T-helper 2 cell treated with Interferon-gamma antibody and Interleukin-4, amounts not matched to agents 5 μg/mL and 100 μg/mL, for 36 hours (primary cell): ENCODE data around the gene PEMT.
A peak's percentile ranks its signal among the peaks of the same experiment; 100 is the strongest.

Source experiments
- DNase-seq: peaks from one replicate; pipeline ENCODE4 v3.0.0; 2021; ENCODE audit warnings: low spot score
- H3K27ac Mint-ChIP-seq: one replicate; pipeline ENCODE4 v1.8.0; 2021; ENCODE audit warnings: mild to moderate bottlenecking, mixed read lengths
- H3K27me3 Mint-ChIP-seq: one replicate; pipeline ENCODE4 v1.8.0; 2021; ENCODE audit warnings: low read depth, mixed read lengths
- H3K36me3 Mint-ChIP-seq: one replicate; pipeline ENCODE4 v1.8.0; 2021; ENCODE audit warnings: low read depth, mixed read lengths
- H3K4me1 Mint-ChIP-seq: one replicate; pipeline ENCODE4 v1.8.0; 2021; ENCODE audit warnings: low read depth, mixed read lengths
- H3K4me3 Mint-ChIP-seq: one replicate; pipeline ENCODE4 v1.8.0; 2022; ENCODE audit warnings: mild to moderate bottlenecking, moderate library complexity, mixed read lengths
- H3K9me3 Mint-ChIP-seq: one replicate; pipeline ENCODE4 v1.8.0; 2021; ENCODE audit warnings: mixed read lengths

Gene PEMT

GRCh38 chr17:17623904-17624303 lies 32.4 kb upstream of the PEMT start:
- Mint-ChIP-seq H3K36me3 (peaks cover 2% of the 10 kb centered on the region), H3K4me3 (no peak overlapping the region), H3K27ac (no peak overlapping the region), H3K4me1 (peaks cover 6% of the 10 kb centered on the region), H3K27me3 (peaks cover 6% of the 10 kb centered on the region), H3K9me3 (no peaks in the 10 kb centered on the region)
- DNase-seq, result no peak

GRCh38 chr17:17621254-17621653 lies 29.7 kb upstream of the PEMT start:
- H3K27ac Mint-ChIP-seq, result no peak overlapping the region
- no peaks in the 10 kb centered on the region for H3K9me3 Mint-ChIP-seq
- H3K4me3 Mint-ChIP-seq, result no peak overlapping the region
- no peaks in the 10 kb centered on the region for H3K4me1 Mint-ChIP-seq
- no peak for DNase-seq
- no peaks in the 10 kb centered on the region for H3K36me3 Mint-ChIP-seq
- H3K27me3 Mint-ChIP-seq, result peaks cover 6% of the 10 kb centered on the region

- no peaks in the 10 kb centered on the region for H3K27me3 Mint-ChIP-seq
- peak; percentile 25 for DNase-seq
- H3K4me3 Mint-ChIP-seq, result no peak overlapping the region
- H3K36me3 Mint-ChIP-seq, result peaks cover 1% of the 10 kb centered on the region
- peaks cover 1% of the 10 kb centered on the region for H3K4me1 Mint-ChIP-seq
- H3K27ac Mint-ChIP-seq, result no peak overlapping the region
- H3K9me3 Mint-ChIP-seq, result peaks cover 4% of the 10 kb centered on the region
Measured at GRCh38 chr17:17613708-17614114, 22.2 kb upstream of the PEMT start.

- no peaks in the 10 kb centered on the region for H3K27me3 Mint-ChIP-seq
- H3K36me3 Mint-ChIP-seq, result peaks cover 1% of the 10 kb centered on the region
- H3K4me3 Mint-ChIP-seq, result no peak overlapping the region
- no peak for DNase-seq
- H3K9me3 Mint-ChIP-seq, result peaks cover 4% of the 10 kb centered on the region
- H3K4me1 Mint-ChIP-seq, result peaks cover 1% of the 10 kb centered on the region
- H3K27ac Mint-ChIP-seq, result no peak overlapping the region
Measured at GRCh38 chr17:17612085-17613022, 20.8 kb upstream of the PEMT start.

- peaks cover 1% of the 10 kb centered on the region for H3K36me3 Mint-ChIP-seq
- H3K9me3 Mint-ChIP-seq, result peaks cover 4% of the 10 kb centered on the region
- H3K27me3 Mint-ChIP-seq, result no peaks in the 10 kb centered on the region
- peaks cover 1% of the 10 kb centered on the region for H3K4me1 Mint-ChIP-seq
- H3K27ac Mint-ChIP-seq, result no peak overlapping the region
- H3K4me3 Mint-ChIP-seq, result no peak overlapping the region
- DNase-seq, result no peak
Measured at GRCh38 chr17:17609121-17609520, 17.6 kb upstream of the PEMT start.

GRCh38 chr17:17606416-17607000 lies 15.0 kb upstream of the PEMT start:
- no peaks in the 10 kb centered on the region for H3K9me3 Mint-ChIP-seq
- H3K27me3 Mint-ChIP-seq, result no peaks in the 10 kb centered on the region
- no peak for DNase-seq
- no peaks in the 10 kb centered on the region for H3K36me3 Mint-ChIP-seq
- no peaks in the 10 kb centered on the region for H3K4me1 Mint-ChIP-seq
- H3K27ac Mint-ChIP-seq, result no peak overlapping the region
- H3K4me3 Mint-ChIP-seq, result no peak overlapping the region

GRCh38 chr17:17605729-17606088 lies 14.2 kb upstream of the PEMT start:
- no peaks in the 10 kb centered on the region for H3K27me3 Mint-ChIP-seq
- no peak for DNase-seq

GRCh38 chr17:17605083-17605728 lies 13.7 kb upstream of the PEMT start:
- H3K36me3 Mint-ChIP-seq, result no peaks in the 10 kb centered on the region
- no peak overlapping the region for H3K4me3 Mint-ChIP-seq
- no peak for DNase-seq
- H3K4me1 Mint-ChIP-seq, result no peaks in the 10 kb centered on the region
- no peaks in the 10 kb centered on the region for H3K27me3 Mint-ChIP-seq
- H3K9me3 Mint-ChIP-seq, result no peaks in the 10 kb centered on the region
- no peak overlapping the region for H3K27ac Mint-ChIP-seq

More at GRCh38 chr17:17605729-17606088, 14.2 kb upstream of the PEMT start:
- Mint-ChIP-seq H3K4me1 (no peaks in the 10 kb centered on the region), H3K27ac (no peak overlapping the region), H3K9me3 (no peaks in the 10 kb centered on the region), H3K4me3 (no peak overlapping the region), H3K36me3 (no peaks in the 10 kb centered on the region)

GRCh38 chr17:17603895-17604225 lies 12.4 kb upstream of the PEMT start:
- Mint-ChIP-seq H3K27me3 (no peaks in the 10 kb centered on the region), H3K4me3 (no peak overlapping the region), H3K27ac (no peak overlapping the region), H3K9me3 (no peaks in the 10 kb centered on the region), H3K4me1 (no peaks in the 10 kb centered on the region), H3K36me3 (no peaks in the 10 kb centered on the region)
- no peak for DNase-seq

- DNase-seq, result no peak
- Mint-ChIP-seq H3K27ac (no peak overlapping the region), H3K27me3 (no peaks in the 10 kb centered on the region), H3K36me3 (no peaks in the 10 kb centered on the region), H3K4me1 (no peaks in the 10 kb centered on the region), H3K4me3 (no peak overlapping the region), H3K9me3 (no peaks in the 10 kb centered on the region)
Measured at GRCh38 chr17:17603178-17603894, 11.8 kb upstream of the PEMT start.

- Mint-ChIP-seq H3K4me1 (no peaks in the 10 kb centered on the region), H3K4me3 (no peak overlapping the region), H3K36me3 (no peaks in the 10 kb centered on the region), H3K9me3 (no peaks in the 10 kb centered on the region), H3K27me3 (no peaks in the 10 kb centered on the region), H3K27ac (no peak overlapping the region)
- no peak for DNase-seq
Measured at GRCh38 chr17:17599965-17600364, 8.5 kb upstream of the PEMT start.

GRCh38 chr17:17598003-17598402 lies 6.5 kb upstream of the PEMT start:
- DNase-seq, result no peak
- Mint-ChIP-seq H3K9me3 (no peaks in the 10 kb centered on the region), H3K4me3 (no peak overlapping the region), H3K27ac (no peak overlapping the region), H3K27me3 (no peaks in the 10 kb centered on the region), H3K36me3 (no peaks in the 10 kb centered on the region), H3K4me1 (no peaks in the 10 kb centered on the region)

GRCh38 chr17:17595755-17596154 lies 4.2 kb upstream of the PEMT start:
- no peaks in the 10 kb centered on the region for H3K9me3 Mint-ChIP-seq
- H3K27ac Mint-ChIP-seq, result no peak overlapping the region
- no peak overlapping the region for H3K4me3 Mint-ChIP-seq
- DNase-seq, result no peak
- no peaks in the 10 kb centered on the region for H3K36me3 Mint-ChIP-seq
- H3K27me3 Mint-ChIP-seq, result no peaks in the 10 kb centered on the region
- H3K4me1 Mint-ChIP-seq, result peaks cover 7% of the 10 kb centered on the region

GRCh38 chr17:17593222-17593620 lies 1.7 kb upstream of the PEMT start:
- Mint-ChIP-seq H3K27ac (no peak overlapping the region), H3K9me3 (no peaks in the 10 kb centered on the region), H3K4me1 (peaks cover 15% of the 10 kb centered on the region), H3K36me3 (no peaks in the 10 kb centered on the region), H3K4me3 (peak overlapping the region; percentile 97), H3K27me3 (no peaks in the 10 kb centered on the region)
- no peak for DNase-seq
